Sigmoid colon (tissue), 7 donors: Measurements from ENCODE around the gene MYOF. TPM values are rescaled to one million over a fixed set of nuclear protein-coding genes. Genes with fewer than 3 reads are reported as not detected.

Experiments
- DNase-seq: peaks from one replicate; pipeline ENCODE4 v3.0.0-alpha.2; 2019
- H3K27ac ChIP-seq, 4 donors: fragments of 200-600 bp; sonication (generic); one replicate each; pipeline ENCODE4 v1.5.1; 2016 to 2019; ENCODE audit warnings: mild to moderate bottlenecking in 1 of 4
- H3K27me3 ChIP-seq, 3 donors: fragments of 200-600 bp; sonication (generic); one replicate each; pipeline ENCODE4 v1.5.1; 2019; ENCODE audit warnings: mild to moderate bottlenecking in 1 of 3
- H3K36me3 ChIP-seq, 4 donors: fragments of 200-600 bp; sonication (generic); one replicate each; pipeline ENCODE4 v1.5.1; 2016 to 2019
- H3K4me1 ChIP-seq, 4 donors: fragments of 200-600 bp; sonication (generic); one replicate each; pipeline ENCODE4 v1.5.1; 2017 to 2019
- H3K4me3 ChIP-seq, 4 donors: fragments of 200-600 bp; sonication (generic); one replicate each; pipeline ENCODE4 v1.5.1; 2017 to 2019; ENCODE audit warnings: mild to moderate bottlenecking in 2 of 4, moderate library complexity in 1 of 4
- H3K9me3 ChIP-seq, 4 donors: fragments of 200-600 bp in 3 of 4; sonication (generic) in 3 of 4; one replicate each; pipeline versions ENCODE4 v1.5.1 to v1.6.1; 2013 to 2019
- CTCF ChIP-seq, 4 experiments: fragments of 450-650 bp in 3 of 4; fragments of 200-600 bp in 1 of 4; IDR thresholded peaks; one replicate each; pipeline ENCODE4 v1.5.1; 2016 to 2019; ENCODE audit warnings: antibody characterized with exemption in 4 of 4, mild to moderate bottlenecking in 3 of 4, moderate library complexity in 2 of 4
- EP300 ChIP-seq, 4 donors: sonication (generic); formaldehyde crosslinking; IDR thresholded peaks; one replicate each; pipeline ENCODE4 v1.6.1; 2017; ENCODE audit warnings: antibody characterized with exemption in 4 of 4
- POLR2A ChIP-seq, 2 donors: fragments of 450-650 bp; IDR thresholded peaks; one replicate each; pipeline ENCODE4 v1.6.1; 2016; ENCODE audit warnings: antibody characterized with exemption in 2 of 2, mild to moderate bottlenecking in 2 of 2, moderate library complexity in 2 of 2
- POLR2AphosphoS5 ChIP-seq, 4 donors: sonication (generic); formaldehyde crosslinking; IDR thresholded peaks; one replicate each; pipeline ENCODE4 v1.6.1; 2017; ENCODE audit warnings: antibody characterized with exemption in 4 of 4
- WGBS, 2 donors: extraction: QIAGEN DNeasy Blood & Tissue Kit; methylation state at CpG; one replicate each; pipeline ENCODE4 v1.1.7; 2013; 5-methylcytosine and 5-hydroxymethylcytosine counted together
- intact Hi-C: fragments of 100-400 bp; cut with DNase I; formaldehyde crosslinking; loops from one replicate; pipeline ENCODE4 v1.15.1; 2023
- polyA plus RNA-seq, 3 donors: library from polyadenylated mRNA; stranded (reverse); fragments of 200-250 nt; gene quantifications; one replicate each; pipeline ENCODE4 v1.2.3, GENCODE V29; 2013
- total RNA-seq, 4 donors: library from RNA; depleted of rRNA; stranded (reverse); fragments of >200 nt; gene quantifications; one replicate each; pipeline ENCODE4 v1.1.0, GENCODE V29; 2016
- donor health status: healthy with polysubstance abuse.
- donor health status: Bipolar disorder and iron deficiency.
- donor health status: healthy.

Gene MYOF
- total and polyA plus RNA-seq, 7 donors: 12.6 to 83.4 (median 36.3) TPM

- DNase-seq: no peak
- WGBS, 2 donors: 49 to 68% methylated on average over 4 of the region's 4 CpGs
- Histone ChIP-seq H3K9me3 (no peaks in the 10 kb centered on the region), H3K27me3 (no peaks in the 10 kb centered on the region), H3K27ac (no peak overlapping the region), H3K36me3 (no peaks in the 10 kb centered on the region), H3K4me3 (no peak overlapping the region), H3K4me1 (no peaks in the 10 kb centered on the region)
- intact Hi-C loops: no loop called here
- TF ChIP-seq POLR2AphosphoS5 (IDR thresholded peaks at IDR 0.05) (no peak), POLR2A (IDR thresholded peaks at IDR 0.05) (no peak), EP300 (IDR thresholded peaks at IDR 0.05) (no peak), CTCF (IDR thresholded peaks at IDR 0.05) (no peak)
Observed at GRCh38 chr10:93274419-93274818, 207.7 kb downstream of the MYOF start.

- DNase-seq: no peak
- Histone ChIP-seq H3K4me1 (no peaks in the 10 kb centered on the region), H3K36me3 (no peaks in the 10 kb centered on the region), H3K9me3 (no peaks in the 10 kb centered on the region), H3K27ac (no peak overlapping the region), H3K4me3 (no peak overlapping the region), H3K27me3 (no peaks in the 10 kb centered on the region)
- no peak for TF ChIP-seq POLR2AphosphoS5 (IDR thresholded peaks at IDR 0.05)
- no peak for TF ChIP-seq CTCF (IDR thresholded peaks at IDR 0.05)
- TF ChIP-seq POLR2A (IDR thresholded peaks at IDR 0.05): no peak
- no peak for TF ChIP-seq EP300 (IDR thresholded peaks at IDR 0.05)
- WGBS, 2 donors: 78 to 83% methylated on average over 8 of the region's 8 CpGs
- intact Hi-C loops: no loop called here
Observed at GRCh38 chr10:93272884-93273675, 209.1 kb downstream of the MYOF start.

GRCh38 chr10:93271347-93271746, 210.8 kb downstream of the MYOF start:
- Histone ChIP-seq H3K9me3 (no peaks in the 10 kb centered on the region), H3K4me1 (no peaks in the 10 kb centered on the region), H3K27me3 (no peaks in the 10 kb centered on the region), H3K27ac (no peak overlapping the region), H3K4me3 (no peak overlapping the region), H3K36me3 (no peaks in the 10 kb centered on the region)
- DNase-seq: no peak
- intact Hi-C loops: no loop called here
- TF ChIP-seq POLR2A (IDR thresholded peaks at IDR 0.05) (no peak), CTCF (IDR thresholded peaks at IDR 0.05) (no peak), EP300 (IDR thresholded peaks at IDR 0.05) (no peak), POLR2AphosphoS5 (IDR thresholded peaks at IDR 0.05) (no peak)

GRCh38 chr10:93269281-93269680, 212.9 kb downstream of the MYOF start:
- no peak overlapping the region for H3K4me3 ChIP-seq
- 95% methylated on average over 3 of the region's 3 CpGs for WGBS, 2 donors
- no peaks in the 10 kb centered on the region for H3K36me3 ChIP-seq
- no peaks in the 10 kb centered on the region for H3K9me3 ChIP-seq
- DNase-seq: no peak
- H3K4me1 ChIP-seq: no peaks in the 10 kb centered on the region
- H3K27me3 ChIP-seq: no peaks in the 10 kb centered on the region
- no peak overlapping the region for H3K27ac ChIP-seq
- no peak for TF ChIP-seq CTCF (IDR thresholded peaks at IDR 0.05)
- no peak for TF ChIP-seq POLR2A (IDR thresholded peaks at IDR 0.05)
- no peak for TF ChIP-seq POLR2AphosphoS5 (IDR thresholded peaks at IDR 0.05)
- no peak for TF ChIP-seq EP300 (IDR thresholded peaks at IDR 0.05)
- intact Hi-C loops: no loop called here

GRCh38 chr10:93268021-93268420, 214.1 kb downstream of the MYOF start:
- Histone ChIP-seq H3K4me3 (no peak overlapping the region), H3K36me3 (no peaks in the 10 kb centered on the region), H3K9me3 (no peaks in the 10 kb centered on the region), H3K4me1 (no peaks in the 10 kb centered on the region), H3K27ac (no peak overlapping the region), H3K27me3 (no peaks in the 10 kb centered on the region)
- no peak for DNase-seq
- 85 to 90% methylated on average over 3 of the region's 3 CpGs for WGBS, 2 donors
- TF ChIP-seq EP300 (IDR thresholded peaks at IDR 0.05): no peak
- no peak for TF ChIP-seq POLR2A (IDR thresholded peaks at IDR 0.05)
- TF ChIP-seq CTCF (IDR thresholded peaks at IDR 0.05): no peak
- TF ChIP-seq POLR2AphosphoS5 (IDR thresholded peaks at IDR 0.05): no peak
- intact Hi-C loops: no loop called here
